ENCODE measurements around the gene SKIDA1. TPM values are rescaled to one million over a fixed set of nuclear protein-coding genes. Genes with fewer than 3 reads are reported as not detected.
A peak's percentile ranks its signal among the peaks of the same experiment; 100 is the strongest.

The SKIDA1 gene
- total and polyA plus RNA-seq, 2 donors (not counting 1 experiment from before 2014, with no cell fraction given), result 0.28 to 0.50 TPM

DNA sequence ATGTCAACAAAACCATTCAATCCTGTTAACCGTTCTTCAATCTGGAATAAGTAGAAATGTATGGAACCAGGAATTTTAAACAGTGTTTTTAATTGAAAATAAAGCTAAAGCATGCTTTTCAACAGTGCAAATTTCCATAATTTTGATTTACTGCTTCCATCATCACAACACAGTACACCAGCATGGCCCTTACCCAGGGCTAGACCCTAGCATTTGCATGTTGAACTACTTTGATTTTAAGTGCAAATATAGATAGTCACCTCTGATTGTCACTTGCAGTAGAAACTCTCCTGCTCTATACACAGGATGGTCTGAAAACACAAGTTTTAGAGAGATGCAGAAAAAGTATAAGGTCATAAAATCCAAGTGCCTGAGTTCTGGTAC lies 12.1 kb downstream of the SKIDA1 start:
- H2AFZ ChIP-seq (ENCODE audit: low read length), result no peak overlapping the region
- TF ChIP-seq, protein P1, sequence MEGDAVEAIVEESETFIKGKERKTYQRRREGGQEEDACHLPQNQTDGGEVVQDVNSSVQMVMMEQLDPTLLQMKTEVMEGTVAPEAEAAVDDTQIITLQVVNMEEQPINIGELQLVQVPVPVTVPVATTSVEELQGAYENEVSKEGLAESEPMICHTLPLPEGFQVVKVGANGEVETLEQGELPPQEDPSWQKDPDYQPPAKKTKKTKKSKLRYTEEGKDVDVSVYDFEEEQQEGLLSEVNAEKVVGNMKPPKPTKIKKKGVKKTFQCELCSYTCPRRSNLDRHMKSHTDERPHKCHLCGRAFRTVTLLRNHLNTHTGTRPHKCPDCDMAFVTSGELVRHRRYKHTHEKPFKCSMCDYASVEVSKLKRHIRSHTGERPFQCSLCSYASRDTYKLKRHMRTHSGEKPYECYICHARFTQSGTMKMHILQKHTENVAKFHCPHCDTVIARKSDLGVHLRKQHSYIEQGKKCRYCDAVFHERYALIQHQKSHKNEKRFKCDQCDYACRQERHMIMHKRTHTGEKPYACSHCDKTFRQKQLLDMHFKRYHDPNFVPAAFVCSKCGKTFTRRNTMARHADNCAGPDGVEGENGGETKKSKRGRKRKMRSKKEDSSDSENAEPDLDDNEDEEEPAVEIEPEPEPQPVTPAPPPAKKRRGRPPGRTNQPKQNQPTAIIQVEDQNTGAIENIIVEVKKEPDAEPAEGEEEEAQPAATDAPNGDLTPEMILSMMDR (conservative IDR thresholded peaks at IDR 0.05 in 1 of 2, IDR thresholded peaks at IDR 0.05 in 1 of 2; ENCODE audit: low read depth in 1 of 2, low read length in 2 of 2), result no peak
- TF ChIP-seq EZH2 (IDR thresholded peaks at IDR 0.05; ENCODE audit: low read length, missing control alignments), result no peak

DNA sequence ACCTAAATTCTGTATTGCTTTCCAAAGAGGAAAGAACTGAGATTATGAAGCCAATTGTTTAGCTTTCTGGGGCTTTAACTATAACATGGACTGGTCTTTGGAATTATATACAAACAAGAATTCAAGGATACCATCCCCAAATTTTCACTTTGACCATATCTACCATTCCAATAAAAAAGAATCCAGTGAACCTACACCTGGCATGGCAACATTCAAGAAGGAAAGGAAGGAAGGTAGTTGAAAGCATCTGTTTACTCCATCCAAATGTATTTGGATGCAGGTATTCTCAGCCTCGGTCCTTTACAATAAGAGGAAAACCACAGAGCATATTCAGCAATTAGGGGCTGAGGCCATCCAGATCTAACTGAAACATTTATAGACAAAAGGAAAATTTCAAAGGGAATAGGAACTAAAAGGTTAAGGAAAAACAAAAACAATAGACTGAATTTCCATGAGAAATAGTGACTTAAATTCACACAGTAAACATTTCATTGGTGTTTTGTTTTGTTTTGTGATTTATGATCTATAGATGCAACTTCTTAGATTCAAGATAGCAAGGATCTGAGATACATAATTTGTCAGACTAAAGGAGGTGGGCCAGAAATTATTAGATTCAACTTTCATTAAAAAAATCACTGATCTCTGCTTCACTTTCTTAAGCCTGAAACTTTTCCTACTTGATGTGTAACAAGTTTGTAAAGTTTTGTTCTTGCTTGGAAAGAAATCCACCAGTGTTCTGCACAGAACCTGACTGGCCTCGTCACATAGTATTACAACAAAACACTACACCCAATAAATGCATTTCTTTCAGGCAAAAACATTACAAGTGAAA lies 12.7 kb downstream of the SKIDA1 start:
- H3K4me3 ChIP-seq (replicated peaks in 1 of 4; ENCODE audit: control extremely low read depth in 1 of 4, insufficient read depth in 1 of 4, low read depth in 3 of 4, low read length in 4 of 4), result peak overlapping the region in 1 of 4 experiments; percentile 87
- no peak overlapping the region for H3K9ac ChIP-seq (ENCODE audit: insufficient read depth, low read length)
- DNase-seq (ENCODE audit: low read depth in 2 of 2), result peak; percentile 13 to 42

More for the DNA sequence above, 12.1 kb downstream of the SKIDA1 start:
- Histone ChIP-seq H3K79me2 (ENCODE audit: control insufficient read depth, insufficient read depth, low read length) (no peaks in the 10 kb centered on the region), H3K4me1 (ENCODE audit: control insufficient read depth, extremely low read depth, insufficient read depth, low read length) (peaks cover 3% of the 10 kb centered on the region), H3K9me3 (ENCODE audit: control insufficient read depth, insufficient read depth, low read depth, low read length) (no peaks in the 10 kb centered on the region), H3K27me3 (ENCODE audit: control insufficient read depth, insufficient read depth, low read length) (no peaks in the 10 kb centered on the region), H3K9ac (ENCODE audit: insufficient read depth, low read length) (no peak overlapping the region), H3K4me2 (ENCODE audit: extremely low read depth, insufficient read depth, low read length) (peak overlapping the region; percentile 15), H3K27ac (ENCODE audit: insufficient read depth, low read length) (no peak overlapping the region), H4K20me1 (ENCODE audit: control insufficient read depth, extremely low read depth, insufficient read depth, low read length) (no peaks in the 10 kb centered on the region), H3K4me3 (replicated peaks in 1 of 4; ENCODE audit: control extremely low read depth in 1 of 4, insufficient read depth in 1 of 4, low read depth in 3 of 4, low read length in 4 of 4) (peak overlapping the region in 1 of 4 experiments; percentile 87), H3K36me3 (ENCODE audit: control insufficient read depth, insufficient read depth, low read length) (no peaks in the 10 kb centered on the region)
- DNase-seq (ENCODE audit: low read depth in 2 of 2), result no peak

DNA sequence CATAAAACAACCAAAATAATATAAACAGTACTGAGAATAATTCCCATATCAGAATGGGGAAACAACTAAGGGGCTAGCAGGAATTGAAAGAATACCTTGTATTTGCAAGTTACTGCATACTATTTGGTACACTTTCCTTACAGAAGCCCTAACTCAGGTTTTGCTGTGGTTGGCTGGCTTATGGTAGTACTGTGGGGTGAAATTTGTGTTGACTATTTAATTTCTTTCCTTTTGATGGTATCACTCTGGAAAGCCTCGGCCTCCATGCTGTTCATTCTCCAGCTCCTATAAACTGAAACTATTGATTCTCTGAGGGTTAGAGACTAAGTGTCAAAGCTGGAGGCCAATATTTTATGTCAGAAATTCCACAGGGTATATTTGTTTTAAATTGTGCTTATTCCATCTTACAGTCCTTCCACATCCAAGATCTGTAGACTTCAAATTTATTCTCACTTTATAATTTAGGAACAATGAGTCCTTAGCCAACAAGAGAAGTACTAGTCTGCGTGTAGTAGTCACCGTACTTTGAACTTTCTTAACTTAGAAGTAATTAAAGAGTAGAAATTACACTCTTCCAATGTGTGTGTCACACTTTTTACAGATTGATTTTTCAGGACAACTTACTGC lies 13.4 kb downstream of the SKIDA1 start:
- H2AFZ ChIP-seq (ENCODE audit: low read length), result no peak overlapping the region
- peak; percentile 13 to 50 for DNase-seq (ENCODE audit: low read depth in 2 of 2)
- H3K9me3 ChIP-seq (ENCODE audit: control insufficient read depth, insufficient read depth, low read depth, low read length), result no peaks in the 10 kb centered on the region
- no peak overlapping the region for H3K9ac ChIP-seq (ENCODE audit: insufficient read depth, low read length)
- TF ChIP-seq EZH2 (IDR thresholded peaks at IDR 0.05; ENCODE audit: low read length, missing control alignments), result no peak
- TF ChIP-seq, protein P1 (conservative IDR thresholded peaks at IDR 0.05 in 1 of 2, IDR thresholded peaks at IDR 0.05 in 1 of 2; ENCODE audit: low read depth in 1 of 2, low read length in 2 of 2), result no peak
- H3K4me3 ChIP-seq (replicated peaks in 1 of 4; ENCODE audit: control extremely low read depth in 1 of 4, insufficient read depth in 1 of 4, low read depth in 3 of 4, low read length in 4 of 4), result peak overlapping the region in 1 of 4 experiments; percentile 87
- no peaks in the 10 kb centered on the region for H4K20me1 ChIP-seq (ENCODE audit: control insufficient read depth, extremely low read depth, insufficient read depth, low read length)
- no peak overlapping the region for H3K27ac ChIP-seq (ENCODE audit: insufficient read depth, low read length)
- H3K4me2 ChIP-seq (ENCODE audit: extremely low read depth, insufficient read depth, low read length), result peak overlapping the region; percentile 15
- H3K4me1 ChIP-seq (ENCODE audit: control insufficient read depth, extremely low read depth, insufficient read depth, low read length), result no peaks in the 10 kb centered on the region
- H3K79me2 ChIP-seq (ENCODE audit: control insufficient read depth, insufficient read depth, low read length), result no peaks in the 10 kb centered on the region
- no peaks in the 10 kb centered on the region for H3K27me3 ChIP-seq (ENCODE audit: control insufficient read depth, insufficient read depth, low read length)
- H3K36me3 ChIP-seq (ENCODE audit: control insufficient read depth, insufficient read depth, low read length), result no peaks in the 10 kb centered on the region

More for the DNA sequence above, 12.7 kb downstream of the SKIDA1 start:
- H3K27ac ChIP-seq (ENCODE audit: insufficient read depth, low read length), result no peak overlapping the region
- no peak for TF ChIP-seq EZH2 (IDR thresholded peaks at IDR 0.05; ENCODE audit: low read length, missing control alignments)
- TF ChIP-seq, protein P1 (conservative IDR thresholded peaks at IDR 0.05 in 1 of 2, IDR thresholded peaks at IDR 0.05 in 1 of 2; ENCODE audit: low read depth in 1 of 2, low read length in 2 of 2), result no peak
- H3K79me2 ChIP-seq (ENCODE audit: control insufficient read depth, insufficient read depth, low read length), result no peaks in the 10 kb centered on the region
- H2AFZ ChIP-seq (ENCODE audit: low read length), result no peak overlapping the region
- no peaks in the 10 kb centered on the region for H3K27me3 ChIP-seq (ENCODE audit: control insufficient read depth, insufficient read depth, low read length)
- H4K20me1 ChIP-seq (ENCODE audit: control insufficient read depth, extremely low read depth, insufficient read depth, low read length), result no peaks in the 10 kb centered on the region
- no peaks in the 10 kb centered on the region for H3K36me3 ChIP-seq (ENCODE audit: control insufficient read depth, insufficient read depth, low read length)
- H3K9me3 ChIP-seq (ENCODE audit: control insufficient read depth, insufficient read depth, low read depth, low read length), result no peaks in the 10 kb centered on the region
- H3K4me1 ChIP-seq (ENCODE audit: control insufficient read depth, extremely low read depth, insufficient read depth, low read length), result no peaks in the 10 kb centered on the region
- no peak overlapping the region for H3K4me2 ChIP-seq (ENCODE audit: extremely low read depth, insufficient read depth, low read length)
